ENCODE results near the gene WDR91. TPM values are rescaled to one million over a fixed set of nuclear protein-coding genes. Genes with fewer than 3 reads are reported as not detected.
"Not testable (repeated sequence)": the region's sequence is repeated elsewhere in the genome, so short reads cannot be mapped to it uniquely, and the experiment has no call there.

Gene WDR91
- total RNA-seq, 1 donor from 2014 or later = 27.1 TPM

DNA sequence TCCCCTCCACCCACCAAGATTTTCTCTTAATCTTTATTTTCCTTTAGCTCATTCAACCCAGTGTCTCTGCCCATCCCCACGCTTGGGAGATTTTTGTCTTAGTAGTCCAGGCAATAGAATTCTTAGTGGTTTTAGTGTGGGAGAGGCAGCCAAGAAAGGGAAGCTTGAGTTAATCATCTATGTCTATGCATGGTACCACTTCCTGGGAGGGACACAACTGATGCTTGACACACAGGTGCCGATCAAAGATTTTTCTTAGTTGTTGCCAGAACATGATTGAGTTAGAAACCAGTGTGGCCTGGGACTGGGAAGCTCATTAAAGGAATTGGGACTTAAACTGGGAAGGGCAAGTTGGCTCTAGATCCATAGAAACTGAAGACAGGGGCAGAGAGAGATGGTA is 25.4 kb upstream of the WDR91 start:
- no peak for DNase-seq
- Histone ChIP-seq H3K9me3 (no peaks in the 10 kb centered on the region), H3K27me3 (ENCODE audit: low read depth) (no peaks in the 10 kb centered on the region), H3K4me3 (no peak overlapping the region), H3K36me3 (no peaks in the 10 kb centered on the region), H3K4me1 (no peaks in the 10 kb centered on the region), H3K27ac (no peak overlapping the region)
- TF ChIP-seq, protein P1, sequence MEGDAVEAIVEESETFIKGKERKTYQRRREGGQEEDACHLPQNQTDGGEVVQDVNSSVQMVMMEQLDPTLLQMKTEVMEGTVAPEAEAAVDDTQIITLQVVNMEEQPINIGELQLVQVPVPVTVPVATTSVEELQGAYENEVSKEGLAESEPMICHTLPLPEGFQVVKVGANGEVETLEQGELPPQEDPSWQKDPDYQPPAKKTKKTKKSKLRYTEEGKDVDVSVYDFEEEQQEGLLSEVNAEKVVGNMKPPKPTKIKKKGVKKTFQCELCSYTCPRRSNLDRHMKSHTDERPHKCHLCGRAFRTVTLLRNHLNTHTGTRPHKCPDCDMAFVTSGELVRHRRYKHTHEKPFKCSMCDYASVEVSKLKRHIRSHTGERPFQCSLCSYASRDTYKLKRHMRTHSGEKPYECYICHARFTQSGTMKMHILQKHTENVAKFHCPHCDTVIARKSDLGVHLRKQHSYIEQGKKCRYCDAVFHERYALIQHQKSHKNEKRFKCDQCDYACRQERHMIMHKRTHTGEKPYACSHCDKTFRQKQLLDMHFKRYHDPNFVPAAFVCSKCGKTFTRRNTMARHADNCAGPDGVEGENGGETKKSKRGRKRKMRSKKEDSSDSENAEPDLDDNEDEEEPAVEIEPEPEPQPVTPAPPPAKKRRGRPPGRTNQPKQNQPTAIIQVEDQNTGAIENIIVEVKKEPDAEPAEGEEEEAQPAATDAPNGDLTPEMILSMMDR (IDR thresholded peaks at IDR 0.05) = no peak
- intact Hi-C loops (cut with DNase I) = no loop called here
- ATAC-seq = no peak

DNA sequence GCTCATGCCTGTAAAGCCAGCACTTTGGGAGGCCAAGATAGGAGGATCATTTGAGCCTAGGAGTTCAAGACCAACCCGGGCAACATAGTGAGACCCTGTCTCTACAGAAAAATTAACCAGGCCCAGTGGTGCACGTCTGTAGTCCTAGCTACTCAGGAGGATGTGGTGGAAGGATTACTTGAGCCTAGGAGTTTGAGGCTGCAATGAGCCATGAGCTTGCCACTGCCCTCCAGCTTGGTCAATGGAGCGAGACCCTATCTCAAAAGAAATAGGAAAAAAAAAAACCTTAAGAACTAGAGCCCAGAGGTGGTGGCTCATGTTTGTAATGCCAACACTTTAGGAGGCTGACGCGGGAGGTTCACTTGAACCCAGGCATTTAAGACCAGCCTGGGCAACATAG is 24.5 kb upstream of the WDR91 start:
- Histone ChIP-seq H3K9me3 (no peaks in the 10 kb centered on the region), H3K27ac (no peak overlapping the region), H3K36me3 (no peaks in the 10 kb centered on the region), H3K27me3 (ENCODE audit: low read depth) (no peaks in the 10 kb centered on the region), H3K4me1 (no peaks in the 10 kb centered on the region), H3K4me3 (no peak overlapping the region)
- intact Hi-C loops (cut with DNase I) = no loop called here
- TF ChIP-seq, protein P1 (IDR thresholded peaks at IDR 0.05) = no peak
- no peak for ATAC-seq
- no peak for DNase-seq

DNA sequence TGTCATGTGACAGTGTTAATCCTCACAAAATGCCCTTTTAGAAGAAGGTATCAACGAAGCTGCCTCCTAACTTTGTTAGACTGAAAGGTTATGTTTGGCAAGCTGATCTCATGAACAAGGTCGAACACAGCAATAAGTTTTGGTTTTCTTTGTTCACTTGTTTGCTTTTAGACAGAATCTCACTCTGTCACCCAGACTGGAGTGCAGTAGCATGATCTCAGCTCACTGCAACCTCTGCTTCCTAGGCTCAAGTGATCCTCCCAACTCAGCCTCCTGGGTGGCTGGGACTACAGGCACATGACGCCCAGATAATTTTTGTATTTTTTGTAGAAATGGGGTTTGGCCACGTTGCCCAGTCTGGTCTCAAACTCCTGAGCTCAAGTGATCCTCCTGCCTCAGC is 23.4 kb upstream of the WDR91 start:
- H3K27me3 ChIP-seq (ENCODE audit: low read depth) = no peaks in the 10 kb centered on the region
- no peaks in the 10 kb centered on the region for H3K36me3 ChIP-seq
- H3K9me3 ChIP-seq = no peaks in the 10 kb centered on the region
- no peak overlapping the region for H3K4me3 ChIP-seq
- ATAC-seq (no peak), DNase-seq (no peak)
- H3K4me1 ChIP-seq = no peaks in the 10 kb centered on the region
- intact Hi-C loops (cut with DNase I) = no loop called here
- H3K27ac ChIP-seq = no peak overlapping the region
- TF ChIP-seq, protein P1 (IDR thresholded peaks at IDR 0.05) = no peak

DNA sequence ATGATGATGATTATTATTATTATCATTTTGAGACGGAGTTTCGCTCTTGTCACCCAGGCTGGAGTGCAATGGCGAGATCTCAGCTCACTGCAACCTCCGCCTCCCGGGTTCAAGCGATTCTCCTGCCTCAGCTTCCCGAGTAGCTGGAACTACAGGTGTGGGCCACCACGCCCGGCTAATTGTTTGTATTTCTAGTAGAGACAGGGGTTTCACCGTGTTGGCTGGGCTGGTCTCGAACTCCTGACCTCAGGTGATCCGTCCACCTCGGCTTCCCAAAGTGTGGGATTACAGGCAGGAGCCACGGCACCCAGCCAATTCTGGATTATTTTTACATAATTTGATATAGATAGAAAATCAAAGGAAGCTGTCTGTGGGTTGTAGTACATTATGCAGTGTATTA is 22.8 kb upstream of the WDR91 start:
- H3K4me3 ChIP-seq; ATAC-seq; H3K36me3 ChIP-seq; H3K9me3 ChIP-seq; H3K27me3 ChIP-seq (ENCODE audit: low read depth); intact Hi-C loops (cut with DNase I); H3K27ac ChIP-seq; DNase-seq; H3K4me1 ChIP-seq: not testable (repeated sequence)

DNA sequence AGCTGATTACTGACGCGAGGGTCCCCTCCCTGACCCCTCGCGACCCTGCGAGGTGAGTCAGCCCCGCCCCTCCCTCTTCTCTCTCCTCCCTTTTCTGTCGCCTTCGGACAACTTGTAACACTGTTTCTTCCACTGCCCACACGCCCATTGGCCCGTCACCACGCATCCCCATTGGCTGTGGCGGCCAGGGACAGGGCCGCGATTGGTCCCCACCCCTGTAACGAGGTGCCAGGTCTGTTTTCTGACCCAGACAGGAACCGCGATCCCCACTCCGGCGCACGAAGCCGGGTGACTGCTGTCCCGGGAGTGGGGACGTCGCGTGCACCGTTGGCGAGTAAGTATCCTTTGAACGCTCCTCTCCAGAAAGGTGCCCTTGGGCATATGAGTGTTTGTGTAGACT is 22.2 kb upstream of the WDR91 start, which contains the start of gene STRA8:
STRA8 (plus strand) TSS at position 269 of the 400 bp plus-strand sequence. CDS start 6,687 bp downstream, outside the sequence.
- H3K36me3 ChIP-seq = no peaks in the 10 kb centered on the region
- no peak within 1 kb of the TSS for H3K27ac ChIP-seq
- no peaks in the 10 kb centered on the region for H3K4me1 ChIP-seq
- no peak for DNase-seq
- intact Hi-C loops (cut with DNase I) = no loop called here
- TF ChIP-seq, protein P1 (IDR thresholded peaks at IDR 0.05) = no peak
- ATAC-seq = no peak
- no peaks in the 10 kb centered on the region for H3K9me3 ChIP-seq
- no peak within 1 kb of the TSS for H3K4me3 ChIP-seq
- no peaks in the 10 kb centered on the region for H3K27me3 ChIP-seq (ENCODE audit: low read depth)

DNA sequence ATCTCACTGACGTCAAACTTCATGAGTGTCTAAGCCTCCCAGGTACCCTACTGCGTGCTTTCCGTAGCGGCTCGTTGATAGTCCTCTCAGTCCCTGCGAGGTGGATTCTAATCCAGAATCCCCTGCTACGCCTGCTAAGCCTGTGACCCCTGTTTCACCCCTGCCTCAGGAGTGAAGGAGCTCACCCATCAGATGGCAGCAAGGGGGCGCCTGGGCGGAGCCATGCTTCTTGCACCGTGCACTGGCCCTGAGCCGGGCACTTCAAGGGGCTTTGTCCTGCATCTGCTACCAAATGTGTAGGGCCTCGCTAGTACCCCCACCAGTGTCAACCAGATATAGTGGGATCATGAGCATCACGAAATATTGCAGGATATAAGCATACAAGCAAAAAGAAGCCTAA is 21.4 kb upstream of the WDR91 start:
- no peak overlapping the region for H3K4me3 ChIP-seq
- H3K27ac ChIP-seq = no peak overlapping the region
- no peaks in the 10 kb centered on the region for H3K4me1 ChIP-seq
- TF ChIP-seq, protein P1 (IDR thresholded peaks at IDR 0.05) = no peak
- H3K36me3 ChIP-seq = no peaks in the 10 kb centered on the region
- DNase-seq = no peak
- ATAC-seq = no peak
- H3K27me3 ChIP-seq (ENCODE audit: low read depth) = no peaks in the 10 kb centered on the region
- intact Hi-C loops (cut with DNase I) = no loop called here
- no peaks in the 10 kb centered on the region for H3K9me3 ChIP-seq
